HCT116 (cell line): ENCODE results near the gene NFAT5. TPM values are rescaled to one million over a fixed set of nuclear protein-coding genes. Genes with fewer than 3 reads are reported as not detected.
A peak's percentile ranks its signal among the peaks of the same experiment; 100 is the strongest.

Experiments used
- ATAC-seq: fragments of 200-7000 bp; cut with Tn5 transposase; 2 replicates; pipeline ENCODE4 v1.9.1; 2020; ENCODE audit warnings: mild to moderate bottlenecking, moderate library complexity
- BruUV-seq: library from RNA; stranded (reverse); fragments of 400-500 nt; replicated peaks from 2 replicates; lab custom pipeline; 2021; lab: Mats Ljungman, UMichigan
- CTCF ChIA-PET: fragments of 300-600 bp; sonication (Branson Sonifier 250); formaldehyde crosslinking; loops from one replicate; lab custom pipeline; 2021; ENCODE audit warnings: antibody characterized with exemption; lab: Charles Lee
- POLR2A ChIA-PET: fragments of 300-600, 350-600 bp; sonication (Branson Sonifier 250); formaldehyde crosslinking; loops from one replicate; lab custom pipeline; 2021; ENCODE audit warnings: antibody characterized with exemption; lab: Charles Lee
- RAD21 ChIA-PET, 2 experiments: fragments of 300-600 bp; sonication (Branson Sonifier 250); formaldehyde crosslinking; loops; one replicate each; lab custom pipeline; 2023; ENCODE audit warnings: low total read pairs in 2 of 2; ENCODE audit not compliant: uncharacterized antibody in 2 of 2, unreplicated experiment in 2 of 2, low non-redundant PET in 1 of 2; lab: Charles Lee
- DNase-seq: peaks from one replicate; pipeline ENCODE4 v3.0.0-alpha.2; 2010; ENCODE audit warnings: low read depth, low spot score
- H2AFZ ChIP-seq: fragments of 200-600 bp; shearing (Covaris generic), sonication (generic); 2 replicates; pipeline ENCODE4 v1.6.1; 2017; ENCODE audit warnings: low read depth, mixed run types, mixed read lengths, antibody characterized with exemption, low read length; ENCODE audit not compliant: poor library complexity, severe bottlenecking
- H3K27ac ChIP-seq: 2 replicates; pipeline ENCODE4 v1.5.1; 2012; ENCODE audit warnings: low read depth, low read length
- H3K27me3 ChIP-seq: fragments of 200-600 bp; sonication (generic); 2 replicates; pipeline ENCODE4 v1.6.1; 2016; ENCODE audit warnings: mixed run types, low read length, mixed read lengths; ENCODE audit not compliant: insufficient read depth
- H3K36me3 ChIP-seq, 2 experiments: fragments of 200-500 bp in 1 of 2; fragments of 200-600 bp in 1 of 2; sonication (Bioruptor generic) in 1 of 2; sonication (generic) in 1 of 2; 2 replicates each; pipeline versions ENCODE4 v1.5.1 to v1.6.1; 2014 to 2016; ENCODE audit warnings: low read length in 2 of 2, inconsistent platforms in 1 of 2, mixed read lengths in 1 of 2, mixed run types in 1 of 2; ENCODE audit not compliant: insufficient read depth in 2 of 2, control insufficient read depth in 1 of 2
- H3K4me1 ChIP-seq, 2 experiments: fragments of 200-600 bp in 1 of 2; sonication (generic) in 1 of 2; 2 replicates each; pipeline versions ENCODE4 v1.5.1 to v1.6.1; 2012 to 2017; ENCODE audit warnings: low read length in 2 of 2, inconsistent platforms in 1 of 2, mild to moderate bottlenecking in 1 of 2, mixed read lengths in 1 of 2, mixed run types in 1 of 2, moderate library complexity in 1 of 2; ENCODE audit not compliant: insufficient read depth in 2 of 2, control insufficient read depth in 1 of 2
- H3K4me2 ChIP-seq: fragments of 200-600 bp; sonication (generic); 2 replicates; pipeline ENCODE4 v1.6.1; 2017; ENCODE audit warnings: mixed run types, low read length, mixed read lengths
- H3K4me3 ChIP-seq, 2 experiments: fragments of 200-600 bp in 1 of 2; sonication (generic) in 1 of 2; replicated peaks in 1 of 2; 2 replicates each; pipeline ENCODE4 v1.5.1; 2011 to 2016; ENCODE audit warnings: low read length in 2 of 2, control low read depth in 1 of 2, low read depth in 1 of 2, mild to moderate bottlenecking in 1 of 2, mixed read lengths in 1 of 2, mixed run types in 1 of 2
- H3K79me2 ChIP-seq: fragments of 200-600 bp; sonication (generic); 2 replicates; pipeline ENCODE4 v1.6.1; 2017; ENCODE audit warnings: mild to moderate bottlenecking, mixed run types, low read length, moderate library complexity, mixed read lengths; ENCODE audit not compliant: insufficient read depth
- H3K9ac ChIP-seq: fragments of 200-600 bp; sonication (generic); 2 replicates; pipeline ENCODE4 v1.6.1; 2016; ENCODE audit warnings: low read length, mixed read lengths
- H3K9me2 ChIP-seq: fragments of 200-600 bp; sonication (generic), shearing (Covaris generic); 2 replicates; pipeline ENCODE4 v1.6.1; 2017; ENCODE audit warnings: mixed run types, mild to moderate bottlenecking, moderate library complexity; ENCODE audit not compliant: insufficient read depth
- H3K9me3 ChIP-seq, 2 experiments: fragments of 200-500 bp in 1 of 2; fragments of 200-600 bp in 1 of 2; sonication (Bioruptor generic) in 1 of 2; sonication (generic) in 1 of 2; 2 replicates each; pipeline ENCODE4 v1.6.1; 2014 to 2017; ENCODE audit warnings: low read length in 2 of 2, mixed read lengths in 2 of 2, inconsistent platforms in 1 of 2, low read depth in 1 of 2, mild to moderate bottlenecking in 1 of 2, mixed run types in 1 of 2, moderate library complexity in 1 of 2; ENCODE audit not compliant: control insufficient read depth in 1 of 2, insufficient read depth in 1 of 2
- H4K20me1 ChIP-seq: fragments of 200-600 bp; sonication (generic), shearing (Covaris generic); 2 replicates; pipeline ENCODE4 v1.6.1; 2017; ENCODE audit warnings: mixed run types, mild to moderate bottlenecking, moderate library complexity; ENCODE audit not compliant: insufficient read depth
- CBX3 ChIP-seq: IDR thresholded peaks from 2 replicates; pipeline ENCODE4 v1.6.1; 2012; ENCODE audit warnings: low read depth
- CEBPB ChIP-seq: IDR thresholded peaks from 2 replicates; pipeline ENCODE4 v1.6.1; 2012; ENCODE audit warnings: low read depth
- EGR1 ChIP-seq: IDR thresholded peaks from 2 replicates; pipeline ENCODE4 v1.6.1; 2012; ENCODE audit warnings: low read depth
- ELF1 ChIP-seq: IDR thresholded peaks from 2 replicates; pipeline ENCODE4 v1.6.1; 2012; ENCODE audit warnings: low read depth, borderline replicate concordance
- EZH2 ChIP-seq: fragments of 200-600 bp; sonication (generic); IDR thresholded peaks from 2 replicates; pipeline ENCODE4 v1.6.1; 2017; ENCODE audit warnings: antibody characterized with exemption, mixed run types
- EZH2phosphoT487 ChIP-seq: fragments of 200-600 bp; IDR thresholded peaks from 2 replicates; pipeline ENCODE4 v1.6.1; 2018; ENCODE audit warnings: antibody characterized with exemption, borderline replicate concordance
- FOSL1 ChIP-seq: IDR thresholded peaks from 2 replicates; pipeline ENCODE4 v1.6.1; 2012; ENCODE audit warnings: low read depth
- JUND ChIP-seq: IDR thresholded peaks from 2 replicates; pipeline ENCODE4 v1.6.1; 2012
- POLR2A ChIP-seq: IDR thresholded peaks from 2 replicates; pipeline ENCODE4 v1.7.0; 2011; ENCODE audit warnings: borderline replicate concordance; ENCODE audit not compliant: insufficient read depth, insufficient read length; ENCODE audit errors: extremely low read depth
- RAD21 ChIP-seq: IDR thresholded peaks from 2 replicates; pipeline ENCODE4 v1.6.1; 2012; ENCODE audit warnings: low read depth, mild to moderate bottlenecking
- SIN3A ChIP-seq: IDR thresholded peaks from 2 replicates; pipeline ENCODE4 v1.6.1; 2012; ENCODE audit warnings: low read depth
- SP1 ChIP-seq: IDR thresholded peaks from 2 replicates; pipeline ENCODE4 v1.6.1; 2012; ENCODE audit warnings: low read depth
- SRF ChIP-seq: IDR thresholded peaks from 2 replicates; pipeline ENCODE4 v1.6.1; 2012; ENCODE audit warnings: low read depth
- TCF7L2 ChIP-seq: IDR thresholded peaks from 2 replicates; pipeline ENCODE4 v1.7.0; 2011; ENCODE audit warnings: borderline replicate concordance, inconsistent platforms; ENCODE audit not compliant: insufficient read depth, insufficient read length; ENCODE audit errors: extremely low read depth
- YY1 ChIP-seq: IDR thresholded peaks from 2 replicates; pipeline ENCODE4 v1.6.1; 2011; ENCODE audit warnings: low read length, low read depth, moderate library complexity, mild to moderate bottlenecking; ENCODE audit not compliant: insufficient replicate concordance; ENCODE audit errors: extremely low read depth
- ZNF274 ChIP-seq: fragments of 200-500 bp; sonication (Bioruptor generic); IDR thresholded peaks from 2 replicates; pipeline ENCODE4 v1.6.1; 2014; ENCODE audit warnings: mild to moderate bottlenecking, low read depth, low read length, inconsistent platforms
- intact Hi-C: fragments of 100-400 bp; cut with micrococcal nuclease; formaldehyde crosslinking; loops from 2 replicates; pipeline ENCODE4 v1.10.0; 2022
- total RNA-seq: library from RNA; stranded (reverse); gene quantifications from one replicate; pipeline ENCODE4 v1.2.1, GENCODE V29; 2021; ENCODE audit not compliant: unreplicated experiment
- TF ChIP-seq, protein P1 (sequence below): IDR thresholded peaks from 2 replicates; pipeline ENCODE4 v1.6.1; 2011; ENCODE audit warnings: mild to moderate bottlenecking, low read length, moderate library complexity; ENCODE audit not compliant: insufficient replicate concordance; ENCODE audit errors: extremely low read depth
- TF ChIP-seq, protein P2 (sequence below): IDR thresholded peaks from 2 replicates; pipeline ENCODE4 v1.6.1; 2012
- TF ChIP-seq, protein P3 (sequence below): IDR thresholded peaks from 2 replicates; pipeline ENCODE4 v1.6.1; 2012; ENCODE audit warnings: low read depth
- TF ChIP-seq, protein P4 (sequence below): IDR thresholded peaks from 2 replicates; pipeline ENCODE4 v1.6.1; 2012

The NFAT5 gene
- total RNA-seq, 1 experiment from 2014 or later: 67.4 TPM

DNA sequence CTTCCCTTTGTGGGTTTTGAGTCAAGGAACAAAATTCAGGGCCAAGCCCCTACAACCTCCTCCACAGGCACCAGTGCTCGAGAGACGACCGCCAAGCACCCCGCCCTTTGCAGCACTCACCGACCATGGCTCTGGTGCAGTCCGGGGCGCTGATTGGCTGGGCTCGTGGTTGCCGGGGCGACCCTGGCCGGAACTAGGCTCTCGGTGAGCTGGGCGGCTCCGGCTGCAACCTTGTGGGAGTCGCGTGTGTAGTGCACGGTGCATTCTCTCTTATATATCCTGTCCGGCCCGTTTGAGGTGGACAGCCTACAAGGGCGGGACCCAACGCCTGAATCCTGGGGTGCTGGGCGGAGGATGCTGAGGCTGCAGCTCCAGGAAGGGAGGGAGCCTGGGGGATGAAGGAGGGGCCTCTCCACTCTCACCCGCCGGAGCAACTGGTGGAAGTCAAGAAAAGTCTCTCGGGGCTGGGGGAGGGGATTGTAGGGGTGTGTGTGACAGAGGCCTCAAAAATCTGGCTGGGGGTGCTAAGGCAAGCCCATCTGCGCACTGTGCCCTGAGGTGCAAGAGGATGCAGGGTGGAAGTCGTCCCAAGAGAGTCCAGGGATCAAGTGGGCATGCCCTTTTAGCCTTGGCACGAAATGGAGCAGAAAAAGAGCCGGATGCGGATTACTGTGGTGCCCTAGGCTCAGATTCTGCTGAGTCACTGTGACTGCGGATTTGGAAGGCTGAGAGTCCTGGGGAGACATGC, 160.7 kb downstream of the NFAT5 start, which contains the start of gene NQO1:
Gene NQO1, minus strand, starts transcription at position 248 of the 748 bp plus-strand sequence. Its CDS starts 121 bp downstream, at position 127.
- H3K9me3 ChIP-seq: no peaks in the 10 kb centered on the region
- H3K36me3 ChIP-seq: peaks cover 0 to 10% of the 10 kb centered on the region in 2 experiments; a peak in 1 of 4 replicates
- peak within 1 kb of the TSS; percentile 86 for H3K9ac ChIP-seq
- no TSS peak for BruUV-seq
- H3K4me1 ChIP-seq: peaks cover 34 to 66% of the 10 kb centered on the region in 2 experiments
- peaks cover 56% of the 10 kb centered on the region for H3K79me2 ChIP-seq
- H3K27ac ChIP-seq: peak within 1 kb of the TSS; percentile 89
- no peak within 1 kb of the TSS for H2AFZ ChIP-seq
- H3K27me3 ChIP-seq: no peaks in the 10 kb centered on the region
- ChIA-PET POLR2A (interaction anchor here (0.8 to 2.2 kb wide), 15 partner anchors 9 to 990 kb away, joined by 3 to 13 read pairs (median 4); partner anchors contain the start of genes CDH1, NOB1 and WWP2), CTCF (interaction anchor here (1.4 to 5.5 kb wide), 2 partner anchors 28 to 331 kb away, joined by 3 to 22 read pairs; partner anchors contain the start of gene NOB1), RAD21 (no interaction called here)
- intact Hi-C loops: loop anchor here (2.0 kb wide), 1 partner anchor 28 kb away; the partner anchor contains the start of gene NOB1
- no peaks in the 10 kb centered on the region for H4K20me1 ChIP-seq
- ATAC-seq (peak; percentile 89), DNase-seq (peak; percentile 92)
- peak within 1 kb of the TSS; percentile 94 to 96 for H3K4me3 ChIP-seq
- H3K4me2 ChIP-seq: peak within 1 kb of the TSS; percentile 81
- no peaks in the 10 kb centered on the region for H3K9me2 ChIP-seq
- TF ChIP-seq EGR1: no peak
- TF ChIP-seq FOSL1: no peak
- TF ChIP-seq EZH2: no peak
- TF ChIP-seq, protein P1, sequence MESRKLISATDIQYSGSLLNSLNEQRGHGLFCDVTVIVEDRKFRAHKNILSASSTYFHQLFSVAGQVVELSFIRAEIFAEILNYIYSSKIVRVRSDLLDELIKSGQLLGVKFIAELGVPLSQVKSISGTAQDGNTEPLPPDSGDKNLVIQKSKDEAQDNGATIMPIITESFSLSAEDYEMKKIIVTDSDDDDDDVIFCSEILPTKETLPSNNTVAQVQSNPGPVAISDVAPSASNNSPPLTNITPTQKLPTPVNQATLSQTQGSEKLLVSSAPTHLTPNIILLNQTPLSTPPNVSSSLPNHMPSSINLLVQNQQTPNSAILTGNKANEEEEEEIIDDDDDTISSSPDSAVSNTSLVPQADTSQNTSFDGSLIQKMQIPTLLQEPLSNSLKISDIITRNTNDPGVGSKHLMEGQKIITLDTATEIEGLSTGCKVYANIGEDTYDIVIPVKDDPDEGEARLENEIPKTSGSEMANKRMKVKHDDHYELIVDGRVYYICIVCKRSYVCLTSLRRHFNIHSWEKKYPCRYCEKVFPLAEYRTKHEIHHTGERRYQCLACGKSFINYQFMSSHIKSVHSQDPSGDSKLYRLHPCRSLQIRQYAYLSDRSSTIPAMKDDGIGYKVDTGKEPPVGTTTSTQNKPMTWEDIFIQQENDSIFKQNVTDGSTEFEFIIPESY: no peak
- TF ChIP-seq, protein P2, sequence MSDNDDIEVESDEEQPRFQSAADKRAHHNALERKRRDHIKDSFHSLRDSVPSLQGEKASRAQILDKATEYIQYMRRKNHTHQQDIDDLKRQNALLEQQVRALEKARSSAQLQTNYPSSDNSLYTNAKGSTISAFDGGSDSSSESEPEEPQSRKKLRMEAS: peak; percentile 94
- no peak for TF ChIP-seq RAD21
- TF ChIP-seq YY1: peak; percentile 55
- TF ChIP-seq JUND: no peak
- no peak for TF ChIP-seq SRF
- TF ChIP-seq CEBPB: no peak
- peak; percentile 86 for TF ChIP-seq POLR2A
- peak; percentile 80 for TF ChIP-seq SP1
- no peak for TF ChIP-seq EZH2phosphoT487
- TF ChIP-seq TCF7L2: peak; percentile 72
- no peak for TF ChIP-seq ZNF274
- TF ChIP-seq, protein P3, sequence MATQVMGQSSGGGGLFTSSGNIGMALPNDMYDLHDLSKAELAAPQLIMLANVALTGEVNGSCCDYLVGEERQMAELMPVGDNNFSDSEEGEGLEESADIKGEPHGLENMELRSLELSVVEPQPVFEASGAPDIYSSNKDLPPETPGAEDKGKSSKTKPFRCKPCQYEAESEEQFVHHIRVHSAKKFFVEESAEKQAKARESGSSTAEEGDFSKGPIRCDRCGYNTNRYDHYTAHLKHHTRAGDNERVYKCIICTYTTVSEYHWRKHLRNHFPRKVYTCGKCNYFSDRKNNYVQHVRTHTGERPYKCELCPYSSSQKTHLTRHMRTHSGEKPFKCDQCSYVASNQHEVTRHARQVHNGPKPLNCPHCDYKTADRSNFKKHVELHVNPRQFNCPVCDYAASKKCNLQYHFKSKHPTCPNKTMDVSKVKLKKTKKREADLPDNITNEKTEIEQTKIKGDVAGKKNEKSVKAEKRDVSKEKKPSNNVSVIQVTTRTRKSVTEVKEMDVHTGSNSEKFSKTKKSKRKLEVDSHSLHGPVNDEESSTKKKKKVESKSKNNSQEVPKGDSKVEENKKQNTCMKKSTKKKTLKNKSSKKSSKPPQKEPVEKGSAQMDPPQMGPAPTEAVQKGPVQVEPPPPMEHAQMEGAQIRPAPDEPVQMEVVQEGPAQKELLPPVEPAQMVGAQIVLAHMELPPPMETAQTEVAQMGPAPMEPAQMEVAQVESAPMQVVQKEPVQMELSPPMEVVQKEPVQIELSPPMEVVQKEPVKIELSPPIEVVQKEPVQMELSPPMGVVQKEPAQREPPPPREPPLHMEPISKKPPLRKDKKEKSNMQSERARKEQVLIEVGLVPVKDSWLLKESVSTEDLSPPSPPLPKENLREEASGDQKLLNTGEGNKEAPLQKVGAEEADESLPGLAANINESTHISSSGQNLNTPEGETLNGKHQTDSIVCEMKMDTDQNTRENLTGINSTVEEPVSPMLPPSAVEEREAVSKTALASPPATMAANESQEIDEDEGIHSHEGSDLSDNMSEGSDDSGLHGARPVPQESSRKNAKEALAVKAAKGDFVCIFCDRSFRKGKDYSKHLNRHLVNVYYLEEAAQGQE: no peak
- TF ChIP-seq CBX3: 0 out of 2 replicates have a peak, but pooled peaks have one; percentile 26
- TF ChIP-seq ELF1: no peak
- peak; percentile 90 for TF ChIP-seq SIN3A
- TF ChIP-seq, protein P4, sequence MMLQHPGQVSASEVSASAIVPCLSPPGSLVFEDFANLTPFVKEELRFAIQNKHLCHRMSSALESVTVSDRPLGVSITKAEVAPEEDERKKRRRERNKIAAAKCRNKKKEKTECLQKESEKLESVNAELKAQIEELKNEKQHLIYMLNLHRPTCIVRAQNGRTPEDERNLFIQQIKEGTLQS: no peak
